Head of caudate nucleus (tissue), 42 donors: ENCODE results near the gene ZBTB17.
A peak's percentile ranks its signal among the peaks of the same experiment; 100 is the strongest.
"Not testable (repeated sequence)": the region's sequence is repeated elsewhere in the genome, so short reads cannot be mapped to it uniquely, and the experiment has no call there.

Experiments used
- DNase-seq, 42 donors: peaks; one replicate each; pipeline versions ENCODE4 v3.0.0 to v3.0.0-alpha.2; 2020 to 2021; ENCODE audit warnings: mixed read lengths in 7 of 42
- intact Hi-C: fragments of 100-400 bp; cut with DNase I; formaldehyde crosslinking; loops from one replicate; pipeline ENCODE4 v1.15.0; 2022

ZBTB17 gene

GRCh38 chr1:15975805-15976680 is at the start of gene ZBTB17:
Gene ZBTB17, minus strand, starts transcription at chr1:15976101. Its CDS starts 27,606 bp downstream, at chr1:15948495.
- intact Hi-C loops, result no loop called here
- peak; percentile 84 to 96 (median 92) for DNase-seq

GRCh38 chr1:16023050-16023653 is 47.3 kb upstream of the ZBTB17 start:
- no peak for DNase-seq
- intact Hi-C loops, result no loop called here

GRCh38 chr1:16022393-16022792 is 46.5 kb upstream of the ZBTB17 start:
- intact Hi-C loops, result no loop called here
- no peak for DNase-seq

- intact Hi-C loops, result no loop called here
- DNase-seq, result no peak
Measured at GRCh38 chr1:16021681-16022080, 45.8 kb upstream of the ZBTB17 start, which contains the start of gene CLCNKA. Gene CLCNKA, plus strand, starts transcription at chr1:16022036. Its CDS starts 584 bp downstream, at chr1:16022620.

- DNase-seq, intact Hi-C loops: not testable (repeated sequence)
Measured at GRCh38 chr1:16020878-16021277, 45.0 kb upstream of the ZBTB17 start.

GRCh38 chr1:16020325-16020724 is 44.4 kb upstream of the ZBTB17 start:
- intact Hi-C loops, result no loop called here

GRCh38 chr1:16019644-16020277 is 43.9 kb upstream of the ZBTB17 start:
- DNase-seq, result peak in 15 of 42 donors; percentile 13 to 52 (median 36)
- intact Hi-C loops, result no loop called here

More at GRCh38 chr1:16020325-16020724, 44.4 kb upstream of the ZBTB17 start:
- DNase-seq, result no peak

GRCh38 chr1:16018749-16019643 is 43.1 kb upstream of the ZBTB17 start:
- DNase-seq, result no peak
- intact Hi-C loops, result no loop called here

GRCh38 chr1:16018308-16018707 is 42.4 kb upstream of the ZBTB17 start:
- DNase-seq, result no peak
- intact Hi-C loops, result no loop called here

GRCh38 chr1:16017461-16018303 is 41.8 kb upstream of the ZBTB17 start, which contains the start of gene HSPB7:
Gene HSPB7, minus strand, starts transcription at chr1:16018043. Its CDS starts 80 bp downstream, at chr1:16017963.
- peak in 34 of 42 donors; percentile 16 to 65 (median 34) for DNase-seq
- intact Hi-C loops, result no loop called here

- intact Hi-C loops, result no loop called here
- no peak for DNase-seq
Measured at GRCh38 chr1:16017076-16017460, 41.2 kb upstream of the ZBTB17 start.

- intact Hi-C loops, result no loop called here
- DNase-seq, result peak in 2 of 42 donors; percentile 18 to 30
Measured at GRCh38 chr1:16015960-16016901, 40.3 kb upstream of the ZBTB17 start.

GRCh38 chr1:16015491-16015890 is 39.6 kb upstream of the ZBTB17 start:
- intact Hi-C loops, result no loop called here
- no peak for DNase-seq

GRCh38 chr1:16014509-16015482 is 38.9 kb upstream of the ZBTB17 start:
- intact Hi-C loops, result no loop called here
- DNase-seq, result peak in 1 of 42 donors; percentile 27

GRCh38 chr1:16013908-16014258 is 38.0 kb upstream of the ZBTB17 start:
- intact Hi-C loops, result no loop called here
- no peak for DNase-seq
